Progenitor cell of endocrine pancreas (in vitro differentiated cells): ENCODE results near the gene LHX2. TPM values are rescaled to one million over a fixed set of nuclear protein-coding genes. Genes with fewer than 3 reads are reported as not detected.

ENCODE experiments used
- DNase-seq: peaks from one replicate; pipeline ENCODE4 v3.0.0; 2021; ENCODE audit warnings: low spot score; ENCODE audit not compliant: unreplicated experiment
- H3K27ac Mint-ChIP-seq: 2 replicates; pipeline ENCODE4 v1.8.0; 2021; ENCODE audit warnings: mild to moderate bottlenecking, moderate library complexity, mixed read lengths
- H3K27me3 Mint-ChIP-seq: 2 replicates; pipeline ENCODE4 v1.8.0; 2021; ENCODE audit warnings: mixed read lengths
- H3K36me3 Mint-ChIP-seq: 2 replicates; pipeline ENCODE4 v1.8.0; 2022; ENCODE audit warnings: mixed read lengths; ENCODE audit not compliant: insufficient read depth
- H3K4me1 Mint-ChIP-seq: 2 replicates; pipeline ENCODE4 v1.8.0; 2021; ENCODE audit warnings: low read depth, mixed read lengths
- H3K4me3 Mint-ChIP-seq: 2 replicates; pipeline ENCODE4 v1.8.0; 2021; ENCODE audit warnings: low read depth, mild to moderate bottlenecking, moderate library complexity, mixed read lengths
- H3K9me3 Mint-ChIP-seq: 2 replicates; pipeline ENCODE4 v1.8.0; 2021; ENCODE audit warnings: low read depth, mixed read lengths
- total RNA-seq: library from RNA; stranded (reverse); gene quantifications from 2 replicates; pipeline ENCODE4 v1.2.1, GENCODE V29; 2021
- TF ChIP-seq, protein P1 (sequence below): fragments of 200-600 bp; sonication (generic); IDR thresholded peaks from one replicate; pipeline ENCODE4 v1.5.0; 2021; ENCODE audit warnings: antibody characterized with exemption, mild to moderate bottlenecking; ENCODE audit not compliant: unreplicated experiment

LHX2 gene
- total RNA-seq, 1 donor from 2014 or later, result not detected

DNA sequence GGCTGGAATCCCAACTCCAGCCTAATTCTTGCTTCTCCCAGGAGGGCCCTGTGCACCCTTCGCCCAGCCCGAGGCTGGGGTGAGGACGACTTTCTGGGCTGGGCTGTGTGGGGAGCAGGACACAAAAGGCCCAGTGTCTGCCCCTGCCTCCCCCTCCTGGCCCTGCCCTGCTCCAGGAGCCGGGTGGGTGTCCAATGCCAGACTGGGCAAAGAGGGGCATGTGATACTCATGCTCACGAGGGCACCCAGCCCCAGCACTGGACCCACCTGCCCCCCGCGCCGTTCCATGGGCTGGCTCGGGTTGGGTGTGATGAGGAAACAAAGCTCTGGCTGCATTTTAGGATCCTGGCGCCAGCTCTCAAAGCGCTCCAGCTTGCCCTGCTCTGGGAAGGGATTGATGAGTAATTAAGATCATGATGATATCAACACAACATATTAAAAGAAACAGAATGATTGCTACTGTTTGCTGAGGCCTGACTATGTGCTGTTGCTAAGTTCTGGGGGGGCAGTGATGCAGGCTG, 30.7 kb downstream of the LHX2 start:
- no peaks in the 10 kb centered on the region for H3K36me3 Mint-ChIP-seq
- peaks cover 2% of the 10 kb centered on the region for H3K4me1 Mint-ChIP-seq
- no peak for DNase-seq
- no peaks in the 10 kb centered on the region for H3K9me3 Mint-ChIP-seq
- H3K4me3 Mint-ChIP-seq, result no peak overlapping the region
- H3K27ac Mint-ChIP-seq, result no peak overlapping the region
- TF ChIP-seq, protein P1, sequence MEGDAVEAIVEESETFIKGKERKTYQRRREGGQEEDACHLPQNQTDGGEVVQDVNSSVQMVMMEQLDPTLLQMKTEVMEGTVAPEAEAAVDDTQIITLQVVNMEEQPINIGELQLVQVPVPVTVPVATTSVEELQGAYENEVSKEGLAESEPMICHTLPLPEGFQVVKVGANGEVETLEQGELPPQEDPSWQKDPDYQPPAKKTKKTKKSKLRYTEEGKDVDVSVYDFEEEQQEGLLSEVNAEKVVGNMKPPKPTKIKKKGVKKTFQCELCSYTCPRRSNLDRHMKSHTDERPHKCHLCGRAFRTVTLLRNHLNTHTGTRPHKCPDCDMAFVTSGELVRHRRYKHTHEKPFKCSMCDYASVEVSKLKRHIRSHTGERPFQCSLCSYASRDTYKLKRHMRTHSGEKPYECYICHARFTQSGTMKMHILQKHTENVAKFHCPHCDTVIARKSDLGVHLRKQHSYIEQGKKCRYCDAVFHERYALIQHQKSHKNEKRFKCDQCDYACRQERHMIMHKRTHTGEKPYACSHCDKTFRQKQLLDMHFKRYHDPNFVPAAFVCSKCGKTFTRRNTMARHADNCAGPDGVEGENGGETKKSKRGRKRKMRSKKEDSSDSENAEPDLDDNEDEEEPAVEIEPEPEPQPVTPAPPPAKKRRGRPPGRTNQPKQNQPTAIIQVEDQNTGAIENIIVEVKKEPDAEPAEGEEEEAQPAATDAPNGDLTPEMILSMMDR, result no peak
- peaks cover 88% of the 10 kb centered on the region for H3K27me3 Mint-ChIP-seq

- Mint-ChIP-seq H3K4me3 (no peak overlapping the region), H3K27ac (no peak overlapping the region), H3K27me3 (peaks cover 81% of the 10 kb centered on the region), H3K9me3 (no peaks in the 10 kb centered on the region), H3K36me3 (no peaks in the 10 kb centered on the region), H3K4me1 (peaks cover 2% of the 10 kb centered on the region)
- DNase-seq, result no peak
- TF ChIP-seq, protein P1, result no peak
Observed at GRCh38 chr9:124044448-124044847, 32.9 kb downstream of the LHX2 start.

- no peak overlapping the region for H3K4me3 Mint-ChIP-seq
- no peak overlapping the region for H3K27ac Mint-ChIP-seq
- H3K4me1 Mint-ChIP-seq, result peaks cover 2% of the 10 kb centered on the region
- no peak for DNase-seq
- no peaks in the 10 kb centered on the region for H3K9me3 Mint-ChIP-seq
- peaks cover 73% of the 10 kb centered on the region for H3K27me3 Mint-ChIP-seq
- H3K36me3 Mint-ChIP-seq, result no peaks in the 10 kb centered on the region
- TF ChIP-seq, protein P1, result no peak
Observed at GRCh38 chr9:124045076-124045829, 33.7 kb downstream of the LHX2 start.

GRCh38 chr9:124045830-124046177, 34.2 kb downstream of the LHX2 start:
- no peaks in the 10 kb centered on the region for H3K36me3 Mint-ChIP-seq
- TF ChIP-seq, protein P1, result no peak
- H3K4me3 Mint-ChIP-seq, result no peak overlapping the region
- DNase-seq, result no peak
- peaks cover 2% of the 10 kb centered on the region for H3K4me1 Mint-ChIP-seq
- no peaks in the 10 kb centered on the region for H3K9me3 Mint-ChIP-seq
- peaks cover 71% of the 10 kb centered on the region for H3K27me3 Mint-ChIP-seq
- H3K27ac Mint-ChIP-seq, result no peak overlapping the region

DNA sequence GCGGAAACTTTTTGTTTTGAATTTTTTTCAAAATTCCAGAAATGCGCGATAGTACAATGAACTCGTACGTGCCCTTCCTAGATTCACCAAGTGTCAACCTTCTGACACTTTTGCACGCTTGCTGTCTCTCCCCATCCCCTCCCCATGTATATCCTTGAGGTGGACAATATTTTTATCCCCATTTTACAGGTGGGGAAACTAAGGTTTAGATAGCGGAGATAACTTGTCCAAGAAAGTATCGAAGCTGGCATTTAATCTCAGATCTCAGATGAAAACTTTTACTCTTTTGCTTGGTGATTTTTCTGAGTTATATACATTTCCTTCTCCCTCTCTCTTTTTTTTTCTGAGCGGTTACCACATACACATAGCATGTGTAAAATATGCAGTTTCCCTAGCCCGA, 34.6 kb downstream of the LHX2 start:
- peaks cover 73% of the 10 kb centered on the region for H3K27me3 Mint-ChIP-seq
- no peaks in the 10 kb centered on the region for H3K36me3 Mint-ChIP-seq
- H3K27ac Mint-ChIP-seq, result no peak overlapping the region
- H3K4me1 Mint-ChIP-seq, result peaks cover 2% of the 10 kb centered on the region
- no peak overlapping the region for H3K4me3 Mint-ChIP-seq
- DNase-seq, result no peak
- H3K9me3 Mint-ChIP-seq, result no peaks in the 10 kb centered on the region
- TF ChIP-seq, protein P1, result no peak
